ENCODE data around the gene SH3RF2. TPM values are rescaled to one million over a fixed set of nuclear protein-coding genes. Genes with fewer than 3 reads are reported as not detected.

The SH3RF2 gene
- total RNA-seq, 4 donors from 2014 or later: 67.9 to 172 (median 96.3) TPM

DNA sequence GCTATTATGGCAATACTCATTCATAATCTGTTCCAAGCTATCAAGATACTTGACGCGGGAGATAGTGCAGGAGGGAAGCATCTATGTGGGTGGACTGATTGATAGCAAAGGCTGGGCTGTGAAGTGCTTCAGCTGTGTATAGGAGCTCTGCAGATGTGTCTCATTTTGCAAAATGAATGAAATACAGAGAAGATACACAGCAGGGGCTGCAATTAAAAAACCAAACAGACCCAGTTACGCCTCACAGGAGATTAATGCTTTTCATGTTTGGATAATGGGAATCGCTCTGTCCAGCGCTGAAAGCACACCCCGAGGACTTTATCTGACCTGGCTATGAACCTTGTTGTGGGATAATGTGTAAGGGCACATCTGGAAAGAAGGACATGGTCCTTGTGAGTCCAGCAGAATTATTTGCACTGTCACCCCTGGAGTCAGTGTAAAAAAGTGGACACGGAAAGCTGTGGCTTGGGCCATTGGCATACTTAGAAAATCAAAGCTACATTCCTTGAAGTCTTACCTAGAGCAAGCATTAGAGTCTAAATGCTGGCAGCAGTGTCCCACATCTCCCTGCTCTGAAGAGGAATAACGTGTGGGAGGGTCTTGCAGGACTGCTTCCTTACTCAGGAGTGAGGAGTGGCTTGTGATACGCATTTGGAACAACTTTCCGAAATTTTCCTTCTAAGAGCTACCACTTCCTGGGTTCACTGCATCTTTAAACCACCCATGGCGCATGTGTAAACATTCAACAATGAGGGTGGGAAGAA is 2.6 kb downstream of the SH3RF2 start:
- WGBS, 2 donors (ENCODE audit: low coverage in 1 of 2): 41 to 44% methylated on average over 4 to 11 of the region's 11 CpGs
- Histone ChIP-seq H3K4me3 (peak overlapping the region in 3 of 4 donors; percentile 39 to 69 (median 45)), H3K27me3 (no peaks in the 10 kb centered on the region), H3K36me3 (no peaks in the 10 kb centered on the region), H3K27ac (peak overlapping the region; percentile 73 to 90 (median 78)), H3K4me1 (peaks cover 0 to 54% (median 21%) of the 10 kb centered on the region in 4 donors), H3K9me3 (no peaks in the 10 kb centered on the region)
- TF ChIP-seq, protein P1, sequence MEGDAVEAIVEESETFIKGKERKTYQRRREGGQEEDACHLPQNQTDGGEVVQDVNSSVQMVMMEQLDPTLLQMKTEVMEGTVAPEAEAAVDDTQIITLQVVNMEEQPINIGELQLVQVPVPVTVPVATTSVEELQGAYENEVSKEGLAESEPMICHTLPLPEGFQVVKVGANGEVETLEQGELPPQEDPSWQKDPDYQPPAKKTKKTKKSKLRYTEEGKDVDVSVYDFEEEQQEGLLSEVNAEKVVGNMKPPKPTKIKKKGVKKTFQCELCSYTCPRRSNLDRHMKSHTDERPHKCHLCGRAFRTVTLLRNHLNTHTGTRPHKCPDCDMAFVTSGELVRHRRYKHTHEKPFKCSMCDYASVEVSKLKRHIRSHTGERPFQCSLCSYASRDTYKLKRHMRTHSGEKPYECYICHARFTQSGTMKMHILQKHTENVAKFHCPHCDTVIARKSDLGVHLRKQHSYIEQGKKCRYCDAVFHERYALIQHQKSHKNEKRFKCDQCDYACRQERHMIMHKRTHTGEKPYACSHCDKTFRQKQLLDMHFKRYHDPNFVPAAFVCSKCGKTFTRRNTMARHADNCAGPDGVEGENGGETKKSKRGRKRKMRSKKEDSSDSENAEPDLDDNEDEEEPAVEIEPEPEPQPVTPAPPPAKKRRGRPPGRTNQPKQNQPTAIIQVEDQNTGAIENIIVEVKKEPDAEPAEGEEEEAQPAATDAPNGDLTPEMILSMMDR (IDR thresholded peaks at IDR 0.05): no peak
- TF ChIP-seq EP300 (IDR thresholded peaks at IDR 0.05; ENCODE audit: low read depth): no peak
- TF ChIP-seq POLR2AphosphoS5 (IDR thresholded peaks at IDR 0.05): no peak
- TF ChIP-seq POLR2A (IDR thresholded peaks at IDR 0.05): no peak
- in situ Hi-C loops (cut with MboI; ENCODE audit: low pct_ligation_motif_present in 1 of 4, low pct_unique_long_range_greater_than_20kb in 1 of 4, low sequenced_read_pairs in 3 of 4) (no loop called here), intact Hi-C loops (cut with DNase I; ENCODE audit: low total_unique reads) (no loop called here)
- no peak for DNase-seq

GRCh38 chr5:145939540-145940065 is 3.2 kb downstream of the SH3RF2 start:
- no peak for TF ChIP-seq POLR2A (IDR thresholded peaks at IDR 0.05)
- TF ChIP-seq, protein P1 (IDR thresholded peaks at IDR 0.05): no peak
- no peak for TF ChIP-seq EP300 (IDR thresholded peaks at IDR 0.05; ENCODE audit: low read depth)
- no peak for TF ChIP-seq POLR2AphosphoS5 (IDR thresholded peaks at IDR 0.05)
- Histone ChIP-seq H3K27me3 (no peaks in the 10 kb centered on the region), H3K4me3 (peak overlapping the region in 2 of 4 donors; percentile 39 to 69), H3K9me3 (no peaks in the 10 kb centered on the region), H3K36me3 (no peaks in the 10 kb centered on the region), H3K4me1 (peaks cover 0 to 59% (median 21%) of the 10 kb centered on the region in 4 donors), H3K27ac (peak overlapping the region; percentile 73 to 90 (median 78))
- DNase-seq: no peak
- whole genome bisulfite sequencing, 2 donors (ENCODE audit: low coverage in 1 of 2): 63% methylated on average over 4 of the region's 4 CpGs; no CpG with 5 or more reads in 1 of the 2 donors
- intact Hi-C loops (cut with DNase I; ENCODE audit: low total_unique reads) (no loop called here), in situ Hi-C loops (cut with MboI; ENCODE audit: low pct_ligation_motif_present in 1 of 4, low pct_unique_long_range_greater_than_20kb in 1 of 4, low sequenced_read_pairs in 3 of 4) (no loop called here)

GRCh38 chr5:145941096-145941447 is 4.7 kb downstream of the SH3RF2 start:
- Histone ChIP-seq H3K27ac (peak overlapping the region; percentile 48 to 73 (median 59)), H3K9me3 (no peaks in the 10 kb centered on the region), H3K4me1 (peaks cover 0 to 66% (median 19%) of the 10 kb centered on the region in 4 donors), H3K4me3 (no peak overlapping the region), H3K36me3 (no peaks in the 10 kb centered on the region), H3K27me3 (no peaks in the 10 kb centered on the region)
- intact Hi-C loops (cut with DNase I; ENCODE audit: low total_unique reads) (no loop called here), in situ Hi-C loops (cut with MboI; ENCODE audit: low pct_ligation_motif_present in 1 of 4, low pct_unique_long_range_greater_than_20kb in 1 of 4, low sequenced_read_pairs in 3 of 4) (no loop called here)
- no peak for DNase-seq
- TF ChIP-seq POLR2AphosphoS5 (IDR thresholded peaks at IDR 0.05): no peak
- TF ChIP-seq POLR2A (IDR thresholded peaks at IDR 0.05): no peak
- TF ChIP-seq, protein P1 (IDR thresholded peaks at IDR 0.05): no peak
- no peak for TF ChIP-seq EP300 (IDR thresholded peaks at IDR 0.05; ENCODE audit: low read depth)
- WGBS, 2 donors (ENCODE audit: low coverage in 1 of 2): 45% methylated on average over 2 of the region's 2 CpGs; no CpG with 5 or more reads in 1 of the 2 donors

GRCh38 chr5:145941448-145942130 is 5.2 kb downstream of the SH3RF2 start:
- no peak for DNase-seq
- Histone ChIP-seq H3K4me1 (peaks cover 0 to 64% (median 17%) of the 10 kb centered on the region in 4 donors), H3K27me3 (no peaks in the 10 kb centered on the region), H3K36me3 (no peaks in the 10 kb centered on the region), H3K27ac (peak overlapping the region; percentile 48 to 73 (median 59)), H3K9me3 (no peaks in the 10 kb centered on the region), H3K4me3 (no peak overlapping the region)
- intact Hi-C loops (cut with DNase I; ENCODE audit: low total_unique reads) (no loop called here), in situ Hi-C loops (cut with MboI; ENCODE audit: low pct_ligation_motif_present in 1 of 4, low pct_unique_long_range_greater_than_20kb in 1 of 4, low sequenced_read_pairs in 3 of 4) (no loop called here)
- no peak for TF ChIP-seq EP300 (IDR thresholded peaks at IDR 0.05; ENCODE audit: low read depth)
- TF ChIP-seq, protein P1 (IDR thresholded peaks at IDR 0.05): no peak
- 34 to 43% methylated on average over 2 to 3 of the region's 3 CpGs for WGBS, 2 donors (ENCODE audit: low coverage in 1 of 2)
